Left lobe of liver (tissue), 2 donors: ENCODE measurements around the gene SULT1C2. TPM values are rescaled to one million over a fixed set of nuclear protein-coding genes. Genes with fewer than 3 reads are reported as not detected.
A peak's percentile ranks its signal among the peaks of the same experiment; 100 is the strongest.
"Not testable (repeated sequence)": the region's sequence is repeated elsewhere in the genome, so short reads cannot be mapped to it uniquely, and the experiment has no call there.

ENCODE experiments used
- ATAC-seq: fragments of 200-7000 bp; cut with Tn5 transposase; one replicate; pipeline ENCODE4 v1.9.1; 2020; ENCODE audit warnings: mild to moderate bottlenecking, moderate library complexity
- DNase-seq: peaks from one replicate; pipeline ENCODE4 v3.0.0-alpha.2; 2020; ENCODE audit warnings: low spot score
- total RNA-seq: library from RNA; stranded (reverse); gene quantifications from one replicate; pipeline ENCODE4 v1.2.1, GENCODE V29; 2021
- donor health status: DM: no; HTN: no; CAD: no; lungs with moderate emphysema.
- donor health status: DM: no; HTN: yes; CAD: no.

Gene SULT1C2
- total RNA-seq = 1.9 TPM

GRCh38 chr2:108288534-108289106, at the start of gene SULT1C2:
SULT1C2 (plus strand) TSS chr2:108288895; CDS start chr2:108293668, 4,773 bp downstream.
- peak; percentile 93 for ATAC-seq
- no peak for DNase-seq

DNA sequence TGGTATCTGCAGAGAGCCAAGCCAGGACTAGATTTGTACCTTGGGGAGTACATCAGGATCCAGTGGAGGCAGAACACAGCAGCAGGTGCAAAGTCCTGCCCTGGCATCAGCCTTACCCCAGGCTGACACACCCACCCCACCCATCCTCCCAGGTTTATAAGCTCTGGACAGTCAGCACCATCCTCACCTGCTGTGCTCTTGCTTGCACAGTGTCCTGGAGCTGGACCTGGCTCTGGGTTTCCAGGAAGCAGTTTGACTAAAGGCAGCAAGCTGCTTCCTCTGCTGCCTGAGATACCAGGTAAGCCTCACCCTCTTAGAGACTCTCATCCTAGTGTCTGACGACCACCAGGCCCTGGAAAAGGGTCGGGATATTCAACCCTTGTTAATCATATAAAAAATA, 48.9 kb upstream of the SULT1C2 start, which contains the start of gene SULT1C3:
Gene SULT1C3 (plus strand): TSS at position 183 of the 400 bp plus-strand sequence. CDS start 7,227 bp downstream, outside the sequence.
- no peak for ATAC-seq
- no peak for DNase-seq

- DNase-seq (no peak), ATAC-seq (no peak)
Observed at GRCh38 chr2:108240966-108241365, 47.7 kb upstream of the SULT1C2 start.

DNA sequence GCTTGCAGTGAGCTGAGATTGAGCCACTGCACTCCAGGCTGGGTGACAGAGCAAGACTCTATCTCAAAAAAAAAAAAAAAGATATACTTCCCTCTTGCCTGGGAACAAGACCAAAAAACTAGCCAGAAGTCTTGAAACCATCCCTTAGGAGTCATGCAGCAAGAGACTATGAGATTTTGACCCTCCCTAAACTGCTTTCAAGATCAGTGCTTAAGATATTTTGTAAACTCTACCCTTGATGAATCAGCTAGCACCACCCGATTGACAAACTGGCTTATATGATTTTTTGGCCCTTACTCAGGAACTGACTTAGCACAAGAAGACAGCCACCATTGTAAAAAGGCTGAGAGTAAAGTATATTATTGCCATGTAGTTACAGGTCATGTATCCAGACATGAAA, 45.1 kb upstream of the SULT1C2 start:
- ATAC-seq (no peak), DNase-seq (no peak)

DNA sequence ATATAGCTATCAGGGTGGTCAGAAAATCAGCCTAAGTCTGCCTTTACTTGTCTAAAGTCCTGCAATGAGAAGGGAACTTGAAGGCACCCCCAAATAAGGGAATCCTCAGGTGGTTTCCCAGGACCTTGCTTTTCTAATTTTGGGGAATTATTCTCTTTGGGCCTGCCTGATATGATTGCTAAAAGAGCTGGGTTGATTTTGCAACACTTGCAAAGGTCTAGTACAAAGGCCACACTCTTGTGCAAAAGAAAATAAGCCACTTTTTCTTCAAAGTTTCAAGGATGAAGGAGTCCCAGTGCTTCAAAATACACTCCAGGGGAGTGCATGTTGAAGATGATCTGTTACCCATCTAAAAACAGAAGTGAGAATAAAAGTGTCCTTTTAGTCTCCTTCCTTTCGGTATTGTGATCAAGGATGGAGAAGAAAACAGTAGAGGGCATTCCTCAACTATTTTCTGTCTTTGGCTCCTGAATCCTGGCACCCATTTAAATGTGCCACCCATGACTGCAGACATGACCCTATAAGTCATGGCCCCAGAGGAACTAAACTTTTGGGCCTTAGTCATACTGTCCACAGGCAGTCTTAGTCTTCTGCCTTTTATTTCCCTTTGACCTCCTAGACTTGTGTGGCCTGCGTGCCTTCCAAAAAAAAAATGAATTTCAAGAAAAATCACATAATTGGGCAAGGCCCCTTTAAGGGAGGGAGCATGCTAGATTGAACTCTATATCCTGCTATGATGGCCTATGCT, 43.9 kb upstream of the SULT1C2 start:
- ATAC-seq (peak; percentile 74), DNase-seq (no peak)

DNA sequence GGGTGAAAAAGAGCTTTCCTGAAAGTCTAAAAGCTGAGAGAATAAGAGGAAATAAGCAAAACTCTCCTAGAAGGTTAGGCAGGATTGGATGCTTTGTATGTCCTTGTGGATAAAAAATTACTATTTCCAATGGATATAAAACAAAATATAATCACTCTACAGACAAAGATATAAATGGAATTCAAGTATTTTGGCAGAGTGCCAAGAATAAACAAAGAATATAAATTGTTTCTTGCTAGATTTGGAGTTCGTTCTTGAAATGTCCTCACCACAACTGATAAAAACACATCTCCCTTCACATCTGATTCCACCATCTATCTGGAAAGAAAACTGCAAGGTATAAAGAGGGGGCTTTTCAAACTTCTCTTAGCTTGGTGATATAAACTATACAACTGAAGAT, 35.6 kb upstream of the SULT1C2 start:
- no peak for ATAC-seq
- DNase-seq = no peak

DNA sequence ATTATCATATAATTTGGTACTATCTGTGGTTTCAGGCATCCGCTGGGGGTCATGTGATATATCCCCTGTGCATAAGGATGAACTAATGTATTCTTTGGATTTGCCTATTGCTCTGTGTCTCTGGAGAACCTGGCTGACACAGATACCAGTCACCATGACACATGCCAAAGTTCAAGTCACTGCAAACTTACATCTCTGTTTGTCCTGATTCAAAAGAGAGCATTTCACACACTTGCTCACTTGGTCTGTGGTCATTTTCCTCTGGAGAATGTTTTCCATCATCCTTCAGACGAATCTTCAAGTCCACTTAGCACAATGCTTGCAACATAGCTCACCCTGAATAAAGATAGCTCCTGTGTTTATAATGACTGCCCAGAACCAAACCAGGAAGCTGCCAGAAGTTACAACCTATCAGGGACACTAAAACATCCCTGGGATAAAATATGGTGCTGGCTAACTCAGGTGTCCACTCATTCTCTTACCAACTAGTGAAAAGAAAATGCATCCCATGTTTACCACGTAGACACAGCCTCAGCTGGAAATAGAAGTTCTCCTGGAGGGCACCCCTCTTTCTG, 30.9 kb upstream of the SULT1C2 start:
- ATAC-seq = peak; percentile 31
- no peak for DNase-seq

DNA sequence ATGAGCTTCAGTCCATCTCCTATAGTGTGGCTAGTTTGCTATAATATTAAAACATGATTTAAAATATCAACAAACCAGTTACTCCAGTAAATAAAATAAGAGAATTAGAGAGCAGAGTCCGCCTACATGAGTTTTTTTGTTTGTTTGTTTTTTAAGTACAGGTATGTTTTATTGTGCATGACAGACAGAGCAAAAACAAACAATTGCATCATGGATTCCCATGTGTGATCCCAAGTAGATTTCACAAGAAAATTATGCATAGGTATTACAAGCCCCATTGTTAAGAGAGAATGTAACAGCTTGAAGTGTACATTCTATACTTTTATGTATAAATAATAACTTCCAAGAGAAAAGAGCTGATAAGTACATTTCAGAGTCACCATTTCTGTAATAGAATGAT, 27.9 kb upstream of the SULT1C2 start:
- DNase-seq = no peak
- no peak for ATAC-seq

- ATAC-seq (no peak), DNase-seq (no peak)
Observed at GRCh38 chr2:108262036-108262435, 26.7 kb upstream of the SULT1C2 start.

GRCh38 chr2:108263401-108263800, 25.3 kb upstream of the SULT1C2 start:
- ATAC-seq (no peak), DNase-seq (no peak)

DNA sequence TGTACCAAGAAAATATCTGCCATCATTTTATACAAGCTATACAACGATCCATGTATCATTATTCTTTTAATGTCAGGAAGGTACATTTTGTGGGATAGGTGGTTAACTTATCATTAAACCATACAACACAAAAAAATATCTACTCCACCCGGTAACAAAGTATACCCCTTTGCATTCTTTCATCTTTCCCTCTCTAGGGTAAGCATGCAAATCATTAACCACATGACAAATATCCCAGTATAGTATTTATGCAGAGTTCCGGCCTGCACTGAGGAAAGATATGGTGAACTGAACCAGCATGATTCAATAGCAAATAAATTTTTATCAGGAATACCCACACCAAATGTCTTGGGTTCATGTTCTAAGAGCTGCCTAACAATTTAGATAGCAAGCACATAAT, 22.5 kb upstream of the SULT1C2 start:
- DNase-seq = no peak
- ATAC-seq = no peak

DNA sequence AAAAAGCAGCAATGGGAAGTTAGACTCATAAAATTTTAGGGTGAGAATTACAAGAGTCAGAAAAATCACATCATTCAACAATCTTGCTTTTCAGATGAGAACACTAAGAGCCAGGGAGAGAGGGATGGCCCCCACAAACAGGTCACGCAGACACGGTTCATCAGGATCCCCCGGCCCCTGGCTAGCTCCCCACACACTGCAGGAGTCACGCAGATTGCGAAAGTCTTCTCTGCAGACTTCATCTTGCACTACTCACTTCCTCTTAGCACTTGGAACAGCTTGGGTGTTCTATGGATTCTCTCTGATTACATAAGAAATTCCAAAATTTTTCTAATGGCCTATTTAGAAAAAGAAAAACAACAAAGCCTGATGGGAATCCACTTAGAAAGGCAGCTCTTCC, 21.6 kb upstream of the SULT1C2 start:
- DNase-seq = no peak
- ATAC-seq = no peak

DNA sequence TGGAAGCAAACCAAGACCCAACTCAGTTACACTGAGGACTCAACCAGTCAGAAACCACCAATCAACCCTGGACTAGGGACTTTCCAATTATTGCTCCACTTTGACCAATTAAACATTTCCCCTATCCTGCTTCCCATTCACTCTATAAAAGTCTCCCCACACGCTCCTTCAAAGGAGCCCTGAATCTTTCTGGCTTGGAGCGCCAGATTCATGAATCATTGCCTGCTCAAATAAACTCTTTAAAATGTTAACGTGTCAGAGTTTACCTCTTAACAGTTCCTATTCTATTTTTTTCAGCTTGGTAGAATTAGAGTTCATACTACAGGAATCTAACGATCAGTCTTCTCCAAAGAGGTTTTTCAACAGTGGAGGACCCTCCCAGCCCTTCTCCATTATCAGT, 20.7 kb upstream of the SULT1C2 start:
- DNase-seq = no peak
- ATAC-seq = no peak

GRCh38 chr2:108270346-108270745, 18.3 kb upstream of the SULT1C2 start:
- peak; percentile 17 for ATAC-seq

DNA sequence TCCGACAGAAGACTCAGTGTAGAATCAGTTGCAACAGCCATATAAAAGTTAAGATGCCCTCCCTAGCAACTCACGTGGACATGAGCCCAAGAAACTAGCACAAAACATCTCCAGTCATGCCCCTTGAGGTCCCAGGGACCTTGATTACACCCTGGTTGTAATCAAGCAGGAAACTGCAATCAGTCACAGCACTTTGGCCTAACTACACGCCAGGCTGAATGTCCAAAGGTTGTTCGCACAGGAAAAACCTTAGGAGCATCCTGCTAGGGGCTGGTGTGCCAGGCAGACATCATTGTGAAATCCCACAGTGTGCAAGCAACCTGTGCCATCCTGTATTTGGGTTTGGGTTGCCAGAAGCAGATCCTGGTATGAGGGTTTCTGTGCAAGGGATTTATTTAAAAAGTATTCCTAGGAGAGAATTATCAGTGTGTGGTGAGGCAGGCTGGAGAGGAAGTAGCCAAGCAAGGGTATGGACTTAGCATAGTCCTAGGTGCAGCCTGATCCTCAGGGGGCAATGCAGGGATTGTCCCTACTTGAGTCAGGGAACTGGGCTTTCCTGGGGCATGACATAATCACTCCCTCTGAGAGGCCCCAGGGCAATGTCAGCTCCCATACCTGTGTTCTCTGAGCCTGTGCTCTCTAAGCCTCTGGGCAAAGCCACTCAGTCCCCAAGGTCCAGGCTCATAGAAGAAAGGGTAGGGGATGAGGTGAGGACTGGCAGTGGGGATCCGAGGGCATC, 17.8 kb upstream of the SULT1C2 start:
- DNase-seq (peak; percentile 78), ATAC-seq (peak; percentile 95)

More at GRCh38 chr2:108270346-108270745, 18.3 kb upstream of the SULT1C2 start:
- DNase-seq = no peak

GRCh38 chr2:108271691-108272253, 16.9 kb upstream of the SULT1C2 start:
- DNase-seq = no peak

DNA sequence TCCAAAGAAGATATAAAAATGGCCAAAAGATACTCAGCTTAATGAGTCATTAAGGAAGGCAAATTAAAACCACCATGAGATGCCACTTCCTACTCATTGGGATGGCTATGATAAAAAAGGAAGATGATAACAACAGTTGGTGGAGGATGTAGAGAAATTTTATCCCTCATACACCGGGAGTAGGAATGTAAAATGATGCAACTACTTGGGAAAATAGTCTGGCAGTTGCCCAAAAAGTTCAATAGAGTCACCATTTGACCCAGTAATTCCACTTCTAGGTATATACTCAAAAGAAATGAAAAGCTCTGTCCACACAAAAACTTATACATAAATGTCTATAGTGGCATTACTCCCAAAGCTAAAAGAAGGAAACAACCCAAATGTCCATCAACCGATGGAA, 10.1 kb upstream of the SULT1C2 start:
- ATAC-seq = no peak
- no peak for DNase-seq

More at GRCh38 chr2:108271691-108272253, 16.9 kb upstream of the SULT1C2 start:
- ATAC-seq = no peak

DNA sequence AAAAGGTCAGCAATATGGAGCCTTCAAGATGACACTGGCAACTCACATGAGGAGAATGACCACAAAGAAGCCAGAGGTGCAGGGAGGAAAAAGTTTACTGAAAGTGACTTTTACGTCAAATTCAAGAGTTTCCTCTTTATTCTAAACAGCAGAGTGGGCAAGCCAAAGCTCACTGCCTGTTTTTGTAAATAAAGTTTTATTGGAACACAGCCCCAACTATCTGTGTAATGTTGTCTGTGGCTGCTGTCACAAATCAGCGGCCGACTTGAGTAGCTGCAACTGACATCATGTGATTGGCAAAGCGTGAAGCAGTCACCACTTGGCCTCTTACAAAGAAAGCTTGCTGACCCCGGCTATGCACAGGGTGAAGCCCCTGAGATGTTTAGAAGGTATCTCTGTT, 9.2 kb upstream of the SULT1C2 start:
- no peak for DNase-seq
- ATAC-seq = no peak

- ATAC-seq (no peak), DNase-seq (no peak)
Observed at GRCh38 chr2:108280466-108280865, 8.2 kb upstream of the SULT1C2 start.

- not testable (repeated sequence) for DNase-seq, ATAC-seq
Observed at GRCh38 chr2:108284566-108284965, 4.1 kb upstream of the SULT1C2 start.

DNA sequence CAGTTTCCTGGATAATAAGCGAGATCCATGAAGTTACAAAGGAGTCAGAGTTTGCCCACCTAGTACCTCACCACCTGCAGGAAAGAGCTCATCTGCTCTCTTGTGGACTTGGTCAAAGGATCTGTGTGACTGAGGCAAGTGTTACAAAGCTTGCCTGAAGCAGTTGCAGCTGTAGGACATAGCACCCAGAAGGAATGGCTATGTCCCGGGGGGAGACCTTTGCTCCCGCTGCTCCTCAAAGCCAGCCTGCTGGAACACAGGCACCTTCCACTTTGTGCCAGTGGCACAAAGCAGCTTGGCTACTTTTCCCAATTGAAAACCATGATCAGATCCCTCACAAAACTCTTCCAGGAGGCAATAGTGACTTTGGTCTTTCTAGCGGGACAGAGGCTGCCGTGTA, 3.1 kb upstream of the SULT1C2 start:
- DNase-seq (no peak), ATAC-seq (no peak)
